MCF 10A (cell line): ENCODE results near the gene LMAN2L. TPM values are rescaled to one million over a fixed set of nuclear protein-coding genes. Genes with fewer than 3 reads are reported as not detected.
A peak's percentile ranks its signal among the peaks of the same experiment; 100 is the strongest.

ENCODE experiments used
- BruUV-seq: library from RNA; stranded (reverse); fragments of 400-500 nt; replicated peaks from 2 replicates; lab custom pipeline; 2021; lab: Mats Ljungman, UMichigan
- CTCF ChIA-PET: fragments of 300-600 bp; sonication (Branson Sonifier 250); formaldehyde crosslinking; extraction: SDS; loops from one replicate; lab custom pipeline; 2021; ENCODE audit warnings: antibody characterized with exemption, inconsistent platforms; lab: Yijun Ruan, JAX
- POLR2A ChIA-PET: fragments of 300-600, 350-650 bp; sonication (Branson Sonifier 250); formaldehyde crosslinking; extraction: SDS; loops from one replicate; lab custom pipeline; 2020; ENCODE audit warnings: antibody characterized with exemption, inconsistent platforms; lab: Yijun Ruan, JAX
- DNase-seq: peaks from one replicate; pipeline ENCODE4 v3.0.0-alpha.2; 2018; ENCODE audit not compliant: unreplicated experiment
- H3K27ac Mint-ChIP-seq: one replicate; pipeline ENCODE4 v1.8.0; 2022; ENCODE audit warnings: mild to moderate bottlenecking, low read depth, mixed read lengths; ENCODE audit not compliant: unreplicated experiment
- H3K27me3 Mint-ChIP-seq: one replicate; pipeline ENCODE4 v1.8.0; 2022; ENCODE audit warnings: mixed read lengths; ENCODE audit not compliant: insufficient read depth, unreplicated experiment
- H3K36me3 Mint-ChIP-seq: one replicate; pipeline ENCODE4 v1.8.0; 2022; ENCODE audit warnings: mild to moderate bottlenecking, moderate library complexity, mixed read lengths; ENCODE audit not compliant: insufficient read depth, unreplicated experiment
- H3K4me1 Mint-ChIP-seq: one replicate; pipeline ENCODE4 v1.8.0; 2022; ENCODE audit warnings: mixed read lengths; ENCODE audit not compliant: insufficient read depth, unreplicated experiment
- H3K4me3 Mint-ChIP-seq: one replicate; pipeline ENCODE4 v1.8.0; 2022; ENCODE audit warnings: mild to moderate bottlenecking, moderate library complexity, mixed read lengths; ENCODE audit not compliant: unreplicated experiment
- H3K9me3 Mint-ChIP-seq: one replicate; pipeline ENCODE4 v1.8.0; 2022; ENCODE audit warnings: mixed read lengths; ENCODE audit not compliant: unreplicated experiment
- intact Hi-C: fragments of 100-400 bp; cut with micrococcal nuclease; formaldehyde crosslinking; loops from 2 replicates; pipeline ENCODE4 v1.14.1; 2022
- total RNA-seq: library from RNA; stranded (reverse); gene quantifications from 2 replicates; pipeline ENCODE4 v1.2.3, GENCODE V29; 2022
- TF ChIP-seq, protein P1 (sequence below): fragments of 200-600 bp; IDR thresholded peaks from one replicate; pipeline ENCODE4 v1.8.0; 2022; ENCODE audit warnings: antibody characterized with exemption, mild to moderate bottlenecking; ENCODE audit not compliant: unreplicated experiment

The LMAN2L gene
- total RNA-seq, 1 experiment from 2014 or later, result 6.5 TPM

DNA sequence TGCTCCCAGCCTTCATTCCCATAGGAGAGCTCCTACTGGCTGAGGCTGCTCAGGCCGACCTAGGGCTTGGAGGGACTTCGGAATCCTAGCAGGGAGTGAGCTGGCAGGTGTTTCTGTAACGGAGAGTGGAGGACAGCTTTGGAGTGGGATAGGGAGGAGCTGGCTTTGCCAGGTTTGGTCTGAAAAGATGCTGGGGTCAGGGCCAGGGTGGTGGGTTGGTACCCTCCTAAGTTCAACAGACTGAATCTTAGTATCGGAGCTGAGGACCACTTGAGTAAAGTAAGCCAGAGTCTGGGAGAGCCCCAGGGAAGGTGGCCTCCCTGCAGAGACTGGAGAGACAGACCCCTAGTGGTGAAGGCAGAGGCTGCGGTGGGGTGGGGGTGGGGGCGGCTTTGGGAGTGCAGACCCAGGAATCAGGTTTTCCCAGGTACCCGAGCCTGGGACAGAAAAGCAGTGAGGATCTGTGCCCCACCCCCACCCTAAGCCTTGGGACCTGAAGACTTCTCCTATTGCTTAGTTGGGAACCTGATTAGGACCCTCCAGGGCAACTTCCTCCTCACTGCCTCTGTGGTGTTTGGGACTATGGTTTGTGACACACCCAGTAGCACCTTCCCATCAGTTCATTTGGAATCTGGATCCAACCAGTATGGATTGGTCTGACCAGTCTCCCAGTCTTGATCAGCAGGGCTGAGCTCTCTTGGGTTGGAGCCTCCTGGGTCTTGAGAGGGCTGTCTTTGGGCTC lies 23.8 kb upstream of the LMAN2L start:
- ChIA-PET POLR2A (interaction anchor here (0.7 to 3.7 kb wide), 8 partner anchors 11 to 126 kb away, joined by 3 to 24 read pairs (median 4); partner anchors contain the start of genes ANKRD39 and KANSL3), CTCF (interaction anchor here (0.5 to 5.9 kb wide), 15 partner anchors 11 to 490 kb away, joined by 3 to 40 read pairs (median 5); no protein-coding TSS in a partner anchor)
- Mint-ChIP-seq H3K4me3 (peak overlapping the region; percentile 69), H3K4me1 (peaks cover 28% of the 10 kb centered on the region), H3K27me3 (no peaks in the 10 kb centered on the region), H3K27ac (peak overlapping the region; percentile 40), H3K9me3 (no peaks in the 10 kb centered on the region), H3K36me3 (no peaks in the 10 kb centered on the region)
- no peak for DNase-seq
- BruUV-seq, result no TSS peak
- TF ChIP-seq, protein P1, sequence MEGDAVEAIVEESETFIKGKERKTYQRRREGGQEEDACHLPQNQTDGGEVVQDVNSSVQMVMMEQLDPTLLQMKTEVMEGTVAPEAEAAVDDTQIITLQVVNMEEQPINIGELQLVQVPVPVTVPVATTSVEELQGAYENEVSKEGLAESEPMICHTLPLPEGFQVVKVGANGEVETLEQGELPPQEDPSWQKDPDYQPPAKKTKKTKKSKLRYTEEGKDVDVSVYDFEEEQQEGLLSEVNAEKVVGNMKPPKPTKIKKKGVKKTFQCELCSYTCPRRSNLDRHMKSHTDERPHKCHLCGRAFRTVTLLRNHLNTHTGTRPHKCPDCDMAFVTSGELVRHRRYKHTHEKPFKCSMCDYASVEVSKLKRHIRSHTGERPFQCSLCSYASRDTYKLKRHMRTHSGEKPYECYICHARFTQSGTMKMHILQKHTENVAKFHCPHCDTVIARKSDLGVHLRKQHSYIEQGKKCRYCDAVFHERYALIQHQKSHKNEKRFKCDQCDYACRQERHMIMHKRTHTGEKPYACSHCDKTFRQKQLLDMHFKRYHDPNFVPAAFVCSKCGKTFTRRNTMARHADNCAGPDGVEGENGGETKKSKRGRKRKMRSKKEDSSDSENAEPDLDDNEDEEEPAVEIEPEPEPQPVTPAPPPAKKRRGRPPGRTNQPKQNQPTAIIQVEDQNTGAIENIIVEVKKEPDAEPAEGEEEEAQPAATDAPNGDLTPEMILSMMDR, result peak; percentile 19
- intact Hi-C loops, result loop anchor here (2.0 kb wide), 1 partner anchor 23 kb away; no protein-coding TSS in a partner anchor

DNA sequence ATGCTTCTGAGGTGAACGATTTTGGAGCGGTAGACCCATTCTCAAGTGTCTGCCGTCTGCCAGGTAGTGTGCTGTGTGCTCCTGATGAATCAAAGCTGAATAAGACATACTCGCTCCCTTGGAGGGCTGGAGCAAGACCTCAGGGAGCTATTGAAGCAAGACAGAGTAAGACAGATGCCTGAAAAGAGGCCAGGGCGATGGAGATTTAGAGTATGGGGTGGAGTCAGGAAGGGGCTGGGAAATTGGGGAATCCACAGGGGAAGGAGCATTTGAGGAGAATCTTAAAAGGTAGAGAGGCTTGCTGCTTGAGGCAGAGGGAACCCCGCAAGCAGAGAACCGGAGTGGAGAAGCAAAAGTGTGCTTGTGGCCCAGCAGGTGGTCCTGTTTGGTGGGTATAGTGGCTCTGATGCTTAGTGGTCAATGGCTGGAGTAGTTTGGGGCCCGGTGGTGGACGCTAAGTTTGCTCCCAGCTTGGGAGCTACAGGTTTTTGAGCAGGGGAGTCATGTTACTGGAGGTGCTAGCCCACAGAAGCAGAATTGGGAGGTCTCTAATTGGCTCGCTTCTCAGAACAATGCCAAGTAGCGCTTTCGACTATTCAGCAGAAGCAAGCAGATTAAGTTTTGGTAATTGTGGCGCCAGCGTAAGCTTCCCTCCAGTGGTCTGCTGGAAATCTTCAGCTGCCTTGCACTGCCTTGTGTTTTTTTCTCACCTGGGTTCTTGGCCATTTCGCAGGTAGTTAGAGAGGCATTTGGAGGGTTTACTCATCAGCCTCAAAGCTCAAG lies 22.9 kb upstream of the LMAN2L start:
- Mint-ChIP-seq H3K9me3 (no peaks in the 10 kb centered on the region), H3K36me3 (no peaks in the 10 kb centered on the region), H3K27me3 (no peaks in the 10 kb centered on the region), H3K4me1 (peaks cover 28% of the 10 kb centered on the region), H3K4me3 (peak overlapping the region; percentile 69), H3K27ac (peak overlapping the region; percentile 40)
- intact Hi-C loops, result loop anchor here (2.0 kb wide), 1 partner anchor 24 kb away; no protein-coding TSS in a partner anchor
- DNase-seq, result no peak
- POLR2A ChIA-PET, result interaction anchor here (0.7 to 3.7 kb wide), 12 partner anchors 15 to 770 kb away, joined by 3 to 24 read pairs (median 3); partner anchors contain the start of genes ANKRD39 and KANSL3
- CTCF ChIA-PET, result interaction anchor here (0.6 to 5.9 kb wide), 22 partner anchors 12 to 354 kb away, joined by 3 to 40 read pairs (median 5); no protein-coding TSS in a partner anchor
- BruUV-seq, result no TSS peak
- TF ChIP-seq, protein P1, result no peak

DNA sequence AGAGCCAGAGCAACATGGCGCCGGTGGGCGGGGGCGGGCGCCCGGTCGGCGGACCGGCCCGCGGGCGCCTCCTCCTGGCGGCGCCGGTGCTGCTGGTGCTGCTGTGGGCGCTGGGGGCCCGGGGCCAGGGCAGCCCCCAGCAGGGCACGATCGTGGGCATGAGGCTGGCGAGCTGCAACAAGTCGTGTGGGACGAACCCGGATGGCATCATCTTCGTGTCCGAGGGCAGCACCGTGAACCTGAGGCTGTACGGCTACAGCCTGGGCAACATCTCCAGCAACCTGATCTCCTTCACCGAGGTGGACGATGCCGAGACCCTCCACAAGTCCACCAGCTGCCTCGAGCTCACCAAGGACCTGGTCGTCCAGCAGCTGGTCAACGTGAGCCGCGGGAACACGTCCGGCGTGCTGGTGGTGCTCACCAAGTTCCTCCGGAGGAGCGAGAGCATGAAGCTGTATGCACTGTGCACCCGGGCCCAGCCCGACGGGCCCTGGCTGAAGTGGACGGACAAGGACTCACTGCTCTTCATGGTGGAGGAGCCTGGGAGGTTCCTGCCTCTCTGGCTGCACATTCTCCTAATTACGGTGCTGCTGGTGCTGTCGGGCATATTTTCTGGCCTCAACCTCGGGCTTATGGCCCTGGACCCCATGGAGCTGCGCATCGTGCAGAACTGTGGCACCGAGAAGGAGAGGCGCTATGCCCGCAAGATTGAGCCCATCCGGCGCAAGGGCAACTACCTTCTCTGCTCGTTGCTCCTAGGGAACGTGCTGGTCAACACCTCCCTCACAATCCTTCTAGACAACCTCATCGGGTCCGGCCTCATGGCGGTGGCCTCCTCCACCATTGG lies 21.3 kb upstream of the LMAN2L start:
- Mint-ChIP-seq H3K27me3 (no peaks in the 10 kb centered on the region), H3K36me3 (no peaks in the 10 kb centered on the region), H3K4me1 (peaks cover 22% of the 10 kb centered on the region), H3K9me3 (no peaks in the 10 kb centered on the region), H3K27ac (peak overlapping the region; percentile 35), H3K4me3 (peak overlapping the region; percentile 69)
- no peak for DNase-seq
- ChIA-PET CTCF (interaction anchor here (0.6 to 5.9 kb wide), 29 partner anchors 8 to 360 kb away, joined by 3 to 40 read pairs (median 4); no protein-coding TSS in a partner anchor), POLR2A (interaction anchor here (0.6 to 3.7 kb wide), 10 partner anchors 21 to 430 kb away, joined by 3 to 24 read pairs (median 4); partner anchors contain the start of genes KANSL3, LMAN2L and SEMA4C)
- TF ChIP-seq, protein P1, result peak; percentile 40
- intact Hi-C loops, result loop anchor here (1.0 to 2.0 kb wide), 2 partner anchors 20 to 40 kb away; partner anchors contain the start of gene LMAN2L
- BruUV-seq, result no TSS peak
